HUDEP-2 (cell line): ENCODE data around the gene MEGF8.

Source experiments
- DNase-seq, 76 experiments: peaks; one replicate each; lab custom pipeline; 2025; ENCODE audit not compliant: unreplicated experiment in 76 of 76; lab: John Stamatoyannopoulos, UW

MEGF8 gene

DNA sequence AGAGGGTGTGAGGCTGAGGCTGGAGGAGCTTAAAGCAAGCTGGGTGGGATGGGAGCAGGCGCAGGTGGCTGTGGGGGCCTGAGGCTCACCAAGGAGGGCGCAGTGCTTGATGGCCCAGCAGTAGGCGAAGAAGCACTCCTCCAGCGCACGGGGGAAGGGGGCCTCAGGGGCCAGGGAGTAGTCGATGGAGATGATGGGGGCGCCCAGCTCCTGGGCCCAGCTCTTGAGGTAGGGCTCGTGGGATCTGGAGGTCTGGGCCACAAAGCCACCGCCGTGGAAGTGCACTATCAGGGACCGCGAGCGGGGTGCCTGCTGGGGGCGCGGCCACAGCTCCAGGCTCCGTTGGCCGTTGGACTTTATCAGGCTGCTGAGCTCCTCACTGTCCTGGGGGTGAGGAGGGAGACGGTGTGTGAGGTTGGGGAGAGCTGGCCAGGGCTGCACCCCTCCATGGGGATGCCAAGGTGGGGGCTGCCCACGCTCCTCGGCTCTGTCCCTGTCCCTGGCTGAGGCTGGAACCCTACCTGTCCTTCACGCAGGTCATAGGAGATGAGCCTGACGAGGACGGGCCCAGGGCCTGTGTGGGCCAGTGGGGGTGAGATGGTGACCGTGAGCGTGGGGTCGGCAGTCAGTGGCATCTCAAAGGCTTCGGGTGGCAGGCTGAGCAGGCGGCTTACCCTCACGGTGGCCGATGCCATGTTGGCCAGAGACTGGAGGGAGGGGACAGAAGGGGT is 81.8 kb downstream of the MEGF8 start:
- no peak for DNase-seq

DNA sequence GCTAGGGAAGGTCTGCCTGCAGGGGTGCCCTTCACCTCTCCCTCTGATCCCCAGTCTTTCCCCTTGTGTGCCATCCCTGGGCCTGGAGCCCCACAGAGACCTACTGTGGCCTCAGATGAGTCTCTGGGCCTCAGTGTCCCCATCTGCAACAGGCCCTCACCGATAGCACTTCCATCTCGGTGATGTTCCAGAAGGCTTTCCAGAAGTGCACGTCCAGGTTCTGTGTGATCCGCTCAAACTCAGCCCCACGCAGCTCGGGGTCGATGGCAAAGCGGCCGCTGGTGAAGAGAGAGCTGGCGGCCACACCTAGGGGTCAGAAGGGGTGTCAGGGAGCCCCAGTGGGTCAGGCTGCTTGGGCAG is 82.4 kb downstream of the MEGF8 start:
- DNase-seq = no peak

DNA sequence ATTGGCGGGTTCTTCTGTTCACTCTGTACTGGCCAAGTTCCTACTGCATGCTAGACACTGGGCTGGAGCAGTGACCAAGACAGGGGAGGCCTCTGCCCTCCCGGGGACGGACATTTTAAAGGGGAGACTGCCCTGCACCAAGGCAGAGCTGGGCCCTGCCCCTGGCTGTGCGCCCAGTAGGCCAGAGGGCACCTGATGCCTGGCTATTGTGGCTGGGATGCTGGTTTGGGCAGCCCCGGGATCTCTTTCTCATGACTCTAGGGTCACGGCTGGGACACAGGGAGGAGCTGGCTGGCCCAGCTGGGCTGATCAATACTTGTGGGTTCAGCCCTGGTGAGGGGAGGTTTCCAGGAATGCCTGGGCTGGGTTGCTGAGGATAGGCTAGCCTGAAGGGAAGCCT is 84.0 kb downstream of the MEGF8 start:
- peak in 12 of 76 experiments; percentile 10 to 29 (median 20) for DNase-seq

DNA sequence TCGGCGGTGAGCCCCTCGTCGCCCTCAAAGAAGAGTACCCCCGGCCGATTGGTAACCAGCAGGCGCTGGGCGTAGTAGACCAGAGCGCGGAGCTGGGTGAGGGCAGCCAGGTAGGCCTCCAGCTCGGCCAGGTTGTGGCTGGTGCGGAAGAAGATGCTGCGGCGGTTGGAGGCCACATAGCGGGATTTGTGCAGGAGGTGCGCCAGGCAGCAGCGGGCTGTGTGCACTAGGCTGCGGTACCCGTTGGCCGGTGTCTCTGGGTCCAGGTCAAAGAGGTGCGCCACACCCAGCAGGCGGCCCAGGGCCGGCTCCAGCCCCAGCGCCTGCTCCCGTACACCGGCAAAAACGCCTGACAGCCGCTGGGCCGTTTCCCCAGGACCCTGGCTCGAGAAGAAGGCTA is 84.9 kb downstream of the MEGF8 start:
- no peak for DNase-seq

DNA sequence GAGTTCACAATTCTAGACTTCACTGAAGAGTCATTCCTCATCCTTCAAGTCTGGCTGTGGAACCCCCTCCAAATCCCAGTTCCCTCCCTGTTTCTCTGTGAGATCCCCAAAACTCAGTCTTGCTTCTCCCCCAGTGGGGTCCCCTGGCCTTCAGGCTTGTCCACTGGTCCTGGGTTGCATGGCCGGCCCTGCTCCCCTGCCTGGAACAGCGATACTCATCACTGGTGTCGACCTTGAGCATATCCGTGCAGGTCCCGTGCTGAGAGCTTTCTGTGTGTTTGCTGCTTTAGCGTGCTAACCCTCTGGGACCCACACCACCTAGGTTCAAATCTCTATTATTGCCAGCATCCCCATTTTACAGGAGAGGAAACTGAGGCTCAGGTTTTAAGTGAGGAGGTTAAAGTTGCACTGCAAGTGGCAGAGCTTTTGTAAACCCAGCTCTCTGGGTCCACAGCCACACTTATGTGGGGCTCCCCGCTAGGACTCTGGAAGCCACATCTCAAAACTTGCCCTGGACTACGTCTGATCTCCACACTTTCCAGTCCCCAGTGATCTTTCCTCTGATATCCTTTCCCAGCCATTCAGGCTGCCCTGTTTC is 86.2 kb downstream of the MEGF8 start:
- DNase-seq = no peak

DNA sequence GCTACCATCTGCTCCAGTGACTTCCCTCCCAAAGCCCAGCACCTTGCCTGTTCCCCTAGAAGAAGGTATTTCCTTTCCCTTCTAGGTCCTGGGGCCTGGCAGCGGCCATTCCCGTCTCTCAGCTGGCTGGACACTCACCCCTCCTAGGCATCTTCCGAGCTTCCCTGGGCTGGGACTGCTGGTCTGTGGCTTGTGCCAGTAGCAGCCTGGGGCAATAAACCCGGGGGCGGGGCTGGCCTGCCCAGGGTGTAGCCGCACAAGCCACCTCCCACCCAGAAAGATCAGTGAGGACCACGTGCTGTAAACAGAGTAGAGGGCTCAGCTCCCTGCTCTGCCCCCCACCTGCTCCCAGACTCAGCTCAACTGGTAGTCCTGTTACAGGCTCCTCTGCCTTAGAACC is 86.8 kb downstream of the MEGF8 start:
- DNase-seq = peak in 44 of 76 experiments; percentile 13 to 76 (median 46)

DNA sequence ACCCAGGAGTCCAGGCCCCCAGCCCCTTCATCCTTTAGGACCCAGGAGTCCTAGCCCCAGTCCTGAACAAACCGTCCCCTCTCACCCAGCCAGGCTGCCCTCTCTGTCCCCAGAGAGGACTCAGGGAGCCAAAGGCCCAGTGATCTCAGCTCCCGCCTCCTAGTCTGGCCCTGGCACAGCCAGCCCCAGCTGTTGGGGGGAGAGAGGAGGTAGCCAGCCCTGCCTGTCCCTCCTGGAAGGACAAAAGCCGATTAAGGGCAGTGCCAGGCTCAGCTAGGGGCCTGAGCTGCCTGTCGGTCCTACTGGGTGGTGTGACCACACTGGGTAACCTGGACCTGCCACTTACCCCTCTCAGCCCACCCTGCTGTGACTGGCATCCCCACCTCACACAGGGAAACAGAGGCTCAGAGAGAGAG is 87.2 kb downstream of the MEGF8 start:
- DNase-seq = no peak

DNA sequence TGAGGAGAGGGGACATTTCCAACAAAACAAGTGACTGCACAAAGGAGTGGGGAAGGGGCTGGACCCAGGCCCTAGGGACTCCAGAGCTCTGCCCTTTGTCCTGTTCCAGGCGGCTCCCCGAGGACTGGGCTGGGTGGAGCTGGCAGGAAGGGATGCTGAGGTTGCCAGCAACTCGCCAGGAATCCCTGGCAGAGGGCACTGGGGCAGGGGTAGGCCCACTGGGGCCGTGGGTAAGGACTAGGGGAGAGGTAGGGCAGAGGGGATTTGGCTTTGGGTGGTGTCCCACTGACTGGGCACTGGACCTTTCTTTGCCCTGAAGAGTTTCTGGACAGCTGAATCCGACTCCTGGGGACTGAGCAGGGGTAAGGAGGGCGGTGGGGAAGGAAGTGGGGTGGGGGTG is 93.9 kb downstream of the MEGF8 start:
- no peak for DNase-seq

DNA sequence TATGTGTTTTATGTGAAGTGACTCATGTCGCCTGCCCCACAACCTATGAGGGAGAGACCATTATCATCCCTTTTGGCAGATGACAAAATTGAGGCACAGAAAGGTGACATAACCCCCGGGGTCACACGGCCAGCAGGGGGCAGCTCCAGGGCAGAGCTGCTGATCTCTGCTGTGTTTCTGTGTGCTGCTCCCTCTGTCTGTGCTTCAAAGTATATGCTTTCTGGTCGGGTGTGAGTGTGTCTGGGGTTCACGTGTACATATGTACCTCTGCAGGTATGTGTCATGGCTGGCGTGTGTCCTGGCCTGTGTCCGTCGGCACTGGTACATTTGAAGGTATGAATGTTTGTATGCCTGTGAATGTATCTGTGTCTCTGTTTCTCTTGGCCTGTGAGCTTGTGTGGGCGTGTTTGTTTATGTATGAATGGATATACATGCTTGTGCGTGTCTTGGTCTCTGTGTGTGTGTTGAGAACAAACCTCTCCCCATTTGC is 94.7 kb downstream of the MEGF8 start:
- peak in 71 of 76 experiments; percentile 33 to 88 (median 76) for DNase-seq

DNA sequence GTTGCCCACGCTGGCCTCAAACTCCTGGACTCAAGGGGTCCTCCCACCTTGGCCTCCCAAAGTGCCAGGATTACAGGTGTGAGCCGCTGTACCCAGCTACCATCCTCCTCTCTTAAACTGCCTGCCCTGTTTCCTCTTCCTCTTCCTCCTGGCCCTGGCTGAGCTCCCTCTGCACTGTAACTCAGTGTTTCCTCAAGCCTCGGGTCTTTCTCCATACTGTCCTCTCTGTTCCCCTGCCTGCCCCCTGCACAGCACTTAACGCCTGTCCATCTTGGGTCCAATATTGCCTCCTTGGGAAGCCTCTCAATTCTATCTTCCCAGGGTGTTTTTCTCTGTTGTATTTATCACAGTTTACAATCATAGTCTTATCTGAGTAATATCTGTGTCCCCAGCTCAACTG is 95.7 kb downstream of the MEGF8 start:
- no peak for DNase-seq

DNA sequence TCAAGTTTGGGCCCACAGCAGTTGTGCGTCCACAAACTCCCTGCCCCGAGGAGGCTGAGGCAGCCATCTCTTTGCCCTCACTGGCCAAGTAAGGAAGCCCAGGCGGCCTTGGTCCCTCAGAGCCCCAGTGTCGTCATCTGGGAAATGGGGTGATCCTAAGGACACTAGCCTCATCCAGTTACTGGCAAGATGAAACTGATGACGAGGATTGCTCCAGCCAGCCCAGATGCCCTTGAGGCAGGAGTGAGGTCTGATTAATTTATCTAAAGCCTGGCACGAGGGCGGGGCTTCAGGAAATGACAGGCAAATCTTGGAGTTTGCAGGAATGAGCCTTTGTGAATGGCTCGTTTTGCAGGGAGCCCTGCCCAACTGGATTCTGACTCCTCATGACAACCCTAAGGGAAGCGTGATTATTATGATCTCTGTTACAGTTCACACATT is 96.2 kb downstream of the MEGF8 start:
- no peak for DNase-seq

DNA sequence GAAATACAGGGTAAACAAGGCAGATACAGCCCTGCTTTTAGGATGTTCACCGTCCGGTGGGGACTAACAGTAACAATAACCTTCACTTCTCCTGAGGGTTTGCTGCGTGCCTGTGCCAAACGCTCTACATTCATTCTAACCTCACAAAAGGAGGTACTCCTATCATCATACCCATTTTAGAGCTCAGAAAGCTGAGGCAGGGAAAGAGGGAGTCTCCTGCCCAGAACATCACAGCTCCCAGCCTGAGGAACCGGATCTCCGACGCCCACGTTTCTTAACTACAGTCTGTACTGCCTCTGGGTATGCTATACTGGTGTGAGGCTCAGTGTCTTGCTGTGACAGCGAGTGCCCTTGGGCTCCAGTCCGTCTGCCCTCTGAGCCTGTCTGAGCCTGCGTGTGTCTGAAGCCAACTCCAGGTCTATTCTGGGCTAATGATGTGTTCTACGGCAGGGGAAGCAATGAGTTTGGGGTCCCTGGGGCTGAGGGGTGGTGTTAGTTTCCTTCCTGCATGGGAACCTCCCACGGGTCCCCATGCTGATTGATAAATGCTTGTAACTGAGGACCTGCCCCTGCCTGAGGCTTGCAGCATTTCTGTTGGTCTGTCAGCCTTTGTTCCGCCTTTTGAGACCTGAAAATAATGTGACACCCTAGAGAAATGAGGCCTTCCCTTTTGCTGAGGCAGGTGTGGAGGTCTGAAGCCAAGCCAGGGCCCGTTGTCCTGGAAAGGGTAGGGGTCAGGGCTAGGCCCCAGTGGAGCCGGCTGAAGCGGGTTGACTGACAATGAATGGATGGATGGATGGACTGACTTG is 96.9 kb downstream of the MEGF8 start:
- DNase-seq = peak in 7 of 76 experiments; percentile 10 to 36 (median 20)

DNA sequence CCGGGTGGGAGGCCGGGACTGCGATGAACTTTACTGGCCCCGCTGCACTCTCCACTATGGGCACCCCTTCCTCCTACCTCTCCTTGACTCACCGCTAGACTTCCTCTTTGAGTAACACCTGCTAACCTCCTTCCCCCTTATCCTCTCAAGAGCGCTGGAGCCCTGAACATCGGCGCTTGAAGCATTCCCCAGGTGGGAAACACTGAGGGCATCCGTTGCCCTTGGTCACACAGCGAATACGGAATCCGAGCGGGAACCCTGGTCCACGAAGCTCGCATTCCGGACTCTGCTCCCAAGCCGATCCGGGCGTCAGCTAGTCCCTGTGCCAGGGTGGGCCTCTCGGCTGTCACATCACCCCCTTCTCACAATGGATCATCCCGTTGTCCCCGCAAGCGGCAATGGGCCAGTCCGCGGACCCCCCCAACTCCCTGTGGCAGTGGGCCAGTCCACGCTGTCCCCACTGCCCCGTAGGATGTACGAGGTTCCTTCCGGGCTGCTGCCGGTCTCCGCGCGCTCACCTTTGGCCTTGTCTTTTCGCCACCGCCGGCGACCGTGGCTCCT is 97.5 kb downstream of the MEGF8 start:
- peak in 14 of 76 experiments; percentile 37 to 71 (median 46) for DNase-seq

DNA sequence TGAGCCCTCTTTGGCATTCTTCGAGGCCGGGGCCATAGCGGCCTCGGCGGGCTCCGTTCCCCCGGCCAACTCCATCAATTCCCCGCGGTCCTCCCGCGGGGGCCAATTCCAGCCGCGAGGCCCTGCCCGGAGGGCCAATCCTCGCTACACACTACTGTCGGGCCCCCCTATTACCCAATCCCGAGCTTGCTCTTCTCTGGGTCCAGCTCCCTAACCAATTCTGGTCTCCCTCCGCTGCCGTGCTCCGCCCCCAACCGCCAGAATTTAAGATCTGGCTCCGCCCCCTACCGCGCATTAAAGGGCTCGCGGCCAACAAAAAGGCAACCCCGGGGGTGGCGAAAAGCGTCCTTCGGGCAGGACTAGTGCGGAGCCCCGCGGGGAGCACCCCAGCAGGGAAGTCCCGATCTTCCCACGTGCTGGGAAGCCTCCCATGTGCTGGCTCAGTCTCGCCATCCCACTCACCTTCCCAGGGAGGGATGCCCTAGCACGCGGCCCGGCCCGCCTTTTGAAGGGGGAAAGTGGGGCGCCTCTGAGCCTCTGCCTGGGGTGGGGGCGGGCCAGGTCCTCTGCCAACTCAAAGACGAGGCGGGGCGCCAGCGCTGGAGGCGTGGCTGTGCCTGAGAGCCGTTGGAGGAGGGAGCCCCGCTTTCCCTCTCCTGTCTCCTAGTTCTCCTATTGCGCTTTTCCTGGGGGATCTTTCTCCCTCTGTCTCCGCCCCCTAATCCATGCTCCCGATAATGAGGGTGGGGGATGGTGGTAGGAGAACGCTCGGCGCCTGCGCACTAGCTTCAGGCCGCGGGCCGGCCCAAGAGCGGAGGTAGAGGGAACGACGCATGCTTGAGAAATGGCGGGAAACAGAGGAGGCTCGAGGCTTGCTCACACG is 98.3 kb downstream of the MEGF8 start:
- peak; percentile 50 to 100 (median 95) for DNase-seq

DNA sequence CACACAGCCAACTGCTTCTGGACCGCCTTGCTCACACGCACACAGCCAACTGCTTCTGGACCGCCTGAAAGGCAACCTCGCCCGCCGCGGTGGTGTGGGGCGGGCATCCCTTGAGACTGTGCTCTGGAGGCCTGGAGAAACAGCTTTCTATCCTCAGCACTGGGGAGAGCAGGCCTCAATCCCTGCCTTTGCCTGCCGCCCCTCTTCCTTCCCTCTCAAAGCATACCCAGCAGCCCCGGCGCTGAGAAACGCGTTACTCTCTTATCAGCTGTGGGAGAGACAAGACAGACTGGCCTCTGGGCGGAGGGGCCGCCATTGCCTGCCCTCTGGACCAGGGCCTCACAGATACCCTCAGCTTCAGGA is 98.9 kb downstream of the MEGF8 start:
- peak in 18 of 76 experiments; percentile 41 to 87 (median 58) for DNase-seq

DNA sequence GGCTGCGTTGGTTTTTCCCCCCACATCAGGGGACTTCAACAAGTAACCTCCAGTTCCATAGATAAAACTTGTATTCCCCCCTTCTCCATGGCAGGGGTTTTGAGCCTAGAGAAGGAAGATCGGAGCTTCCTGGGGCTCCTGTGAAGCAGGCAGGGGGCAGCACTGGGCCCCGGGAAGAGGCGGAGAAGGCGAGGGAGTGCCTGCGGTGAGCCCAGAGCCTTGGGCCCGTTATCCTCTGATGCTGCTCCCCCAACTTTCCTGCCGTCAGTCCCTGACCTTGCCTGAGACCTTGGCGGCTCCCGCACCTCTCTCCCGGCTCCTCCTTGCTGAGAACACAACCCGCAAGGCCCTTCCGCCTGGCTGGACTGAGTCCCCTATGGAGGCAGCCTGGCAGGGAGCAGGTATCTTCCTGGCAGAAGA is 99.3 kb downstream of the MEGF8 start:
- DNase-seq = peak in 7 of 76 experiments; percentile 31 to 56 (median 51)

DNA sequence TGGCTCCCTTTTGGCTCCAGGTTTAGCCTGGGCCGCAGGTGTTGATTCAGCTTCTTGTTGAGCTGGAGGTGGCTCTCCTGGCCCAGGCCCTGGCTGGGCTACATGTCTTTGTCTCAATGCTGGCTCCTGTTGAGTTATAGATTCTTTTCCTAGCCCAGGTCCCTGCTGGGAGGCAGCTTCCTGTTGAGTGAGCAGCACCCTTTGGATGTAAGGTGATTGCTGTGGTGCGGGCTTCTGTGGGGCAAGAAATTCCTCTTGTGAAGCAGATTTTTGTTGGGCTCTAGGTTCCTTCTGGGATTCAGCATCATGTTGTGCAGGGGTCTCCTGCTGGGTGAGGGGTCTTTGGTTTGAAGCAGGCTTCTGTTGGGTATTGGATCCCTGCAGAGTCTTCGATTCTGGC is 101.2 kb downstream of the MEGF8 start:
- DNase-seq = no peak

DNA sequence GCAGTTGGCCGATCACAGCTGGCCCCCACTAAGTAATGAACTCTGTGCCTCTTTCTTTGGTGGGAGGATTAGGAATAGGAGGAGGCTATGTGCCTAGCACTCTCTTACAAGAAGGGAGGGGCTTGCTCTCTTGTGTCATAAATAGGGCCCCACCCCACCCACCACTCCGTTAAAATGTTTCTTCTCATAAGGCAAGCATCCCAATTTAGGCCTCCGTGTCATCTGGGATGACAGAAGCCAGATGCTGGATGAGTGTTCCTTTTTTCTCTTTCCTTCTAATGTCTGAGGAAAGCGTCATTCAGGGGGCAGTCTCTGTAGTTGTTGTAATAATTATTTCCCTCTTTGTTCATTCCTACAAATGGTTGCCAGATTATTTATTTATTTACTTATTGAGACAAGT is 101.9 kb downstream of the MEGF8 start, which contains the start of gene LIPE:
LIPE (minus strand) TSS at position 76 of the 400 bp plus-strand sequence. CDS start 239 bp downstream, outside the sequence.
- no peak for DNase-seq
